ENCODE results near the gene FAM204A.
A peak's percentile ranks its signal among the peaks of the same experiment; 100 is the strongest.

The FAM204A gene

DNA sequence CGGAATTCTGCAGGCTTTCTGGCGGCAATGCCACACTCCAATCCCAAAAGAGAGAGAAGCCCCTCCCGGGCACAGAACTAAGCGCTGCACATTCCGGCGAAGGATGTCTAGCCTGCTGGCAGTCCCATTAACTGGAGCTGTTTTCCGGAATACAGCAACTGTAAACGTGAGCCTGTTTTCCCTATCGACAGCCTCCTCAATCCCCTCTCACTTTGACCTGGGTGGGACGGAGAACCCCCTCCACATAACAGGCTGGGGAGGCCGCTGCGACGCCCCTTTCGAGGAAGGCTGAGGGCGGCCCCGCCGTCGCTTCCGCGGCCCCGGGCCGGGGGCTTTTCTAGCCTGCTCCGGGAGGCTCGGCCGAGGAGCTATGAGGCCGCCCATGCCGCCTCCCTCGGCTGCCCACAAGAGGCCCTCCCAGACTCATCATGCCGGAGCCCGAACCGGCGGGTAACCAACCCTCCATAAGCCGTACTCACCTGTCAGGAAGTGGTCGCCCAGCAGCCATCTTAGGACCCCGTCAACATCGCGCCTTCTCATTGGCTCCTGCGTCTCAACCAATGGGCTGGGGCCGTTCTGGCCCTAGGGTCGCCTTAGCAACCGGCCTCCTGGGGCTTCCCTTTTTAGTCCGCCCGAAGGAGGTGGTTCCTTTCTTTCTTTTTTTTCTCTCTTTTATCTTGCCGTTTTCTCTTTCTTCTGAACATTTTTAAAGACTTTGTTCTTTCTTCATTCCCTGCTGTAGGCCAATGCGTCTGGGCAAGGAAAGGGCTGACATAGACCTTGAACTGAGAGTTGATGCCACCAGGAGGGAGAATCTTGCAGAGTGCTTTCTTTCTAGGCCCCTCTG is at the start of gene FAM204A:
Gene FAM204A (minus strand): TSS at position 534 of the 847 bp plus-strand sequence. CDS start 5,909 bp downstream, outside the sequence.
- peak; percentile 89 to 96 for DNase-seq (ENCODE audit: low read depth in 2 of 2)

DNA sequence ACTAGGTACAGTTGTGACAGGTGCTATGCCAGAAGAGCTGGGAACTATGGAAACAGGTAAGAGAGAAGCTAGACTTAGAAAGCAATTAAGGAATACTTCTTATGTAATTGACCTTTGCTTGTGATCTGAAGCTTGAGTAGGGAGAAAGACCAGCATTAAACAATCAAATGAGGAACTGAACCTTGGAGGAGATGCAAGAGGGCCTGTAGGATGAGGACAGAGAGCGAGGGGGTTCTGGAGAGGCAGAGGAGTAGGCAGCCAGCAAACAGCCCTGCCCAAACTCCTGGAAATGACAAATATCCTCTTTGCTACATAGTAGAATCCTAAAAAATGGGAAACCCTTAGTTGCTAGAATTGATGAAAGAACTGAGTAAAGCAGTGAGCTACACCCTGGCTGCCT is 41.6 kb upstream of the FAM204A start:
- no peak for DNase-seq (ENCODE audit: low read depth in 2 of 2)

DNA sequence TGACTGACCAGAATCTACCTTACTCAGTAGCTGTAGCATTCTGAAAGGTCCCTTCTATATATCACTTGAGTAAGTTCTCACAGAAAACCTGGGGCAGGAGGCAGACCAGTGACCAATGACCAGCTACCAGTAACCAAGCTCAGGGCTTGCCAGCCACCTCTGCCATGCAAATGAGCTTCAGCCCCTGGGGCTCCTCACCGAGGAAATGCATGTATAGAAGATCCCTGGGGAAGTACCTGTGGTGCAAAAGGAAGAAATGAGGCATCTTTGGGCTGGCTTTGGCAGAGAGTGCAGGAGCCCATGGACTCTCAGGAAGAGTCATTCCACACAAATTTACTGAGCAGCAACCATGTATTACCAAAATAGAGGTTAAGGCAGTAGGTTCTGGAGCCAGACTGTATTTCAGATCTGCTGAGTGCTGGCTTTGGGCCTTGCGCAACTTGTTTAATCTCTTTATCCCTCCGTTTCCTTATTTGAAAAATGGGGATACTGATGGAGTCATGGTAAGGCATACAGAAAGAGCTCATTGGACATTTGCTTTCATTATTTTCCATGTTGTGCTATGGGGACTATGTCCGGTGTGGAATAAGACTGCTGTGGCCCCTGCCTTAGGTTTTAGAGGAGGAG is 41.1 kb upstream of the FAM204A start:
- DNase-seq (ENCODE audit: low read depth in 2 of 2): no peak

DNA sequence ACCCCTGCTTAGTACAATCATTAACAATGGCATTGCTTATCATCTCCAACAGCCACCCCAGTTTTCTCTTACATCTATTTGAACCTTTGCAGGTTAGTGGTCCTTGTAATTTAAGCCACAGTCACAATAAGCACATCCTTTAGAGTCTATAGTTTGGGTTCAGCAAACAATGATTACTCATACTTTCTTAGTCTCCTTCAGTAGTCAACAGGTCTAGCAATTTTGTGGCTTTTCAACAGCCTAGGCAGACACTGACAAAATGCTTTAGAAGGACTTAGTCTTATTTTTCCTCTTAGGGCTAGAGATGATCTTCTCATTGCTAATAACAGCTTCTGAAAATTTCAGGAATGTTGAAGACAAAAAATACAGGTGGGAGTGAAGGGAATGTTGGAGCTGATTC is 32.3 kb upstream of the FAM204A start:
- DNase-seq (ENCODE audit: low read depth in 2 of 2): no peak

DNA sequence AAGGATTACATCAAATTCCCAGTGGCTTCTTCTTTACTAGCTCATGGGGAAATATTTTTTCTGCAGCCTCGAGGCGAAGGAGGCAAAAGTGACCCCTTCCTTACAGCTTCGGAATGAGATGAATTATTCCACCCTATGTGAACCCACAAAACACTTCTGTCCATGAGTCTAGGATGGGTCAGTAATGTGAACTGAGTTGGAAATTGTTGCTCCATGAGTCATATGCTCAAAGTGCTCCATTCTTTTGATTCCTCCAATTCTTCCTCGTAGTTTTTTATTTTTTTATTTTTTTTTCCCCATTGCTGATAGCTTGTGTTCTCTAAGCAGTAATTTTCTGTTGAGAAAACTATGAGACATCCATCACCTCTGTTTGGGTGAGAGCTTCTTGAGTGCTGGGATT is 31.7 kb upstream of the FAM204A start:
- no peak for DNase-seq (ENCODE audit: low read depth in 2 of 2)

DNA sequence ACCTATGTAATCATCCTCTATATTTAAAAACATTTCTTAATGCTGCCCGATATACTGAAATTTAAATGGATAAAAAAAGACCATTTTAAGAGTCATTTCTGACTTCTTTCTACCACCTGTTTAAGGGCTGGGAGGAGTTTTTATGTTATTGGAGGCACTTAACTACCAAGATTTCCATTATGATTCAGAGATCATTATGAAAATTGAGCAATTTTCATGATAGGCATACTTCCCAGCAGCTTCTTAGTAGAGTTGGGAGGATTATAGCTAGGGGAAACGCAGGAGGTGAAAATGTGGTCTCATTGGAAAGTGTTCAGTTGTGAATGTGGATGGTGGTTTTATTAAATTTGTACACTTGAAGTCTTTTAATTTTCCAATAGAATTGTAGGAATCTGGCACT is 28.4 kb upstream of the FAM204A start:
- DNase-seq (ENCODE audit: low read depth in 2 of 2): no peak

DNA sequence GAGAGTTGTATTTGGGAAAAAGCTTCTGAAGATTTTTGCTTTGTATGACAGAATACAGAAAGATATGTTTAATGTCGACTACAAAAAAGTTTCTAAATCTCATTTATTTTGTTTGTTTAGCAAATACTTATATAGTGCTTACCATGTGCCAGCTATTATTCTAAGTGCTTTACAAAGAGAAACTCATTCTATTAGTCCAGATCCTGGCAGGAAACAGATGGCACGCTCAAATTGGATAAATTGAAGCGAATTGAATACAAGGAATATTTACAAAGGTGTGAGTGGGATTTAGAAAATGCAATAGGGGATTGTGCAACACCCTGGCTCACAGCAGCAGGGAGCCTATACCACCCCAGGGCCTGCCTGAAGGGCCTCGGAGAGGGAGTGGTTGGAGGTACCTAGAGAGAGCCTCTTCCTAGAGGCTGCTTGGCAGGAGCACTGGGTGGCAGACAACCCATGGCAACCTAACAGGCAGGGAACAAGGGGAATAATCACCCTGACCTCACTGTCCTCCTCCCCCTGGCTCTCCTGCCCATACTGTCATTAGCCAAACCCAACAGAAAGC is 27.6 kb upstream of the FAM204A start:
- DNase-seq (ENCODE audit: low read depth in 2 of 2): no peak

DNA sequence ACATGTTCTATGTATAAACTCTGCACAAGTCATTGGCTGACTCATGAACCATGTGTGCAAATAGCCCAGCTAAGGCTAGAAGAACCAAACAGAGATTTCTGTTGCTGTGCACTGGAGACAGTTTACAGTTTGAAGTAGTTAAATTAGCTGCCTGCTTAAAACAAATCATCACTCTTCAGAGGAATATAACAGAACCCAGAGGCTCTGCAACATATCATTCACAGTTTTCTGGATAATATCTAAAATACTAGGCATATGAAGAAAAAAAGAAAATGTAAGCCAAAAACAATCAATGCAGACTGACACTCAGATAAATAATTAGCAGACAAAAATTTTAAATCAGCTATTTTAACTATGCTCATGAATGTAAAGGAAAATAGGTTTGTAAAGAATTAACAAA is 23.6 kb upstream of the FAM204A start:
- DNase-seq (ENCODE audit: low read depth in 2 of 2): no peak

DNA sequence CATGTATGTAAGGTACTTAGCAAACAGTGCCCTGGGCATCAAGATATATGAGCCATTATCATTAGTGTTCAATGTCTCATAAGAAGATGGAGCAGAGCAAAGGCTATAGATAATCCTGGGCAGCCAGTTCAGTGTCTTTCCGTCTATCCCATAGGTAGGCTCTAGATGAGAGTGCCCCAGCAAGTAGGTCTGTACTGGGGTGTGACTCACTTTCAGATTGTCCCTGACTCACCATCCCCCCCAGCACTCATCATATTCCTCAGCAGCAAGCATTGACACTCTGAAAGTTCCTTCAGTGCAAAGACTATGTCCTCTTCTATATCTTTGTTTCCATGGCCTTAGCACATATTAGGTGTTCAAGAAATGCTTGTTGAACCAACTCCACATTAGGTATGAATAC is 20.0 kb upstream of the FAM204A start:
- no peak for DNase-seq (ENCODE audit: low read depth in 2 of 2)

DNA sequence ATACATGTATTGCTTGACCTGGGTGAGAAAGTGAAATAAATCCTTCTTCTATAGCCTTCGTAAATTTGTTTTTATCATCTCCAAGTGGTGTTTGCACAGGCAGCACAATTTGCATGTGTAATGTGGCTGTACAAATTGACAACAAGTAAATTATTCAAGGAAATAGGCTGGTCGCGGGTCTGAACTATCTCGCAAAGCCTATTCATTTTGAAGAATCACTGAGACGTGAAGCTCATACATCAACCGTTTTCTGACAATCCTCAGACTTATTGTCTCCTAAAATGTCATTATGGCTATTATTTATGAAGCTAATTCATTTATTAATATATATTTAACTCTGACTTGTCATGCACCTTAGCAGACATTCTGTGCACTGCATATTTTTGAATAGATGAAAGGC is 16.2 kb upstream of the FAM204A start:
- DNase-seq (ENCODE audit: low read depth in 2 of 2): no peak

DNA sequence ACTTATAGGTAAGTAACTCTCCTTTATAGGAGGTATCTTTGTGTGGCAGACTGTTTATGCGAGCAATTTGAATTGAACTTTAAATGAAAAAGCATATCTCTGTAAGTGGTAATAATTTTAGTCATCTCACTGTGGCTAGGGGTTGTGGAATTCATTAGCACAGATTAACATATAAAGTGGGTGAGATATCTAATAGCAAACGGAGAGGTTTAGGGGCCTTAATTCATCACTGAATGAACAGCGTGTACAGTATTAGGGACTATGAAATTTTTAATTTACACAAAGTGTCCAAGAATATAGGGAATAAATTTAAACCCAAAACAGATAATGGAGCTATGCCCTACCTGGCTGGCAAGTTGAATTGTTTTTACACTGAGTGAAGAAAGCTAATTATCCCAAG is 15.7 kb upstream of the FAM204A start:
- no peak for DNase-seq (ENCODE audit: low read depth in 2 of 2)

DNA sequence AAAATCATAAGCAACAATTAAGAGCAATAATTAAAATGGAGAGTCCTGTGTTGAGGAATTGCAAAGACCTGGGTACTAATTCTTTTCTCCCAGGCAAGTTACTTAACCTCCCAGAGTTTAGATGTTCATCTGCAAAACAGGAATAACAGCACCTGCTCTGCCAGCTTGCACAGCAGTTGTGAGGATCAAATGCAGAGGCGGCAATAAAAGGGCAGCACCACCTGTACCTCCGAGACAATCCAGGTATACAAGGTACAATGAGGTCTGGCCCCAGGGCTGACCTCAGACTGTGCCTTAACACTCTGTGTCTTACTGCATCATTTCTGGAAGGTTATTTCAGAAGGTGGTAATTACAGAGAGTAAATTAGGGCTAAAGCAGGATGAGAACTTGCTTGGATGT is 14.5 kb upstream of the FAM204A start:
- no peak for DNase-seq (ENCODE audit: low read depth in 2 of 2)

DNA sequence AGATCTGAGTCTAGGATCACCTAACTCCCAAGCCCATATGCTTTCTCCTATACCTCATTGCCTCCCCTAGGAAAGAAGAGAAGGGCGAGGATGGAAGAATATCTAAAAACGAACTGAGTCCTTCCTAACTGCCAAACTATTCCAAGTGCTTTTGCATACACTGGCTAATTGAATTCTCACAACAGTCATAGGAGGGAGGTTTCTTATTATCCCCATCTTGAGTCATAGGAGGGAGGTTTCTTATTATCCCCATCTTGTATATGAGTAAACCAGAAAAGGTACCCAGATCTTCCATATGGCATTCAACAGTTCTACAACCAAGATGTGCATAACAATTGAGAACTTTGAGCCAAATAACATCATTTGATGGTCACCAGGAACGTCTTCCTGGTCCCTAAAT is 13.1 kb upstream of the FAM204A start:
- no peak for DNase-seq (ENCODE audit: low read depth in 2 of 2)

DNA sequence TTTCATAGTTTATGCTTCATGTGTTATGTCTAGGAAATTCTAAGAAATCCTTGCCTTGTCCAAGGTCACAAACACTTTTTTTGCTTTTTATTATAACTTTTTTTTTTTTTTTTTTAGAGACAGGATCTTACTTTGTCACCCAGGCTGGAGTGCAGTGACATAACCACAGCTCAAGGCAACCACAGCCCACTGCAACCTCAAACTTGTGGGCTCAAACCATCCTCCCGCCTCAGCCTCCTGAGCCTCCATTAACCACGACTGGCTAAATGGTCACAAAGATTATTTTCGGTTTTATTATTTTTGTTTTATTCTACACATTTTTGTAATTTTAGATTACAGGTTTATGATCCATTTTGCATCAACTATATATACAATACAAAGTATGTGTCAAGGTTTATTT is 7.1 kb upstream of the FAM204A start:
- DNase-seq (ENCODE audit: low read depth in 2 of 2): no peak

DNA sequence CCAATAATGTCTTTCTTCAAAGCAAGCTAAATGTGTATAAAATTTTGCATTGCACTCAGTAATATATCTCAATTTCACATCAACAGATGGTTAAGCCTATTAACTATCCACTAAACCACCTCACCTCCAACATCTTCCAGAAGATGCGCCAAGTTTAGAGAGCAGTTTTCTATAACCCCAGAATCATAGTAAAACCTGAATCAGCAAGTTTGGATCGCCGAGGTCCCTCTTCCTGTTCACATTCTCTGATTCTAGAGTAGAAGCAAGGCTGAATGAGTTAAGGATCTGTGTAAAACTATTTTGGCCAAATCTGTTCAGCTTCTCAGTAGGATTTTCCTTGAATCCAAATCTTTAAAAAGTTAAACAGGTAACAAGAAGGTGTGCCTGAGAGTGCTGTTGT is 1.4 kb upstream of the FAM204A start:
- DNase-seq (ENCODE audit: low read depth in 2 of 2): no peak

DNA sequence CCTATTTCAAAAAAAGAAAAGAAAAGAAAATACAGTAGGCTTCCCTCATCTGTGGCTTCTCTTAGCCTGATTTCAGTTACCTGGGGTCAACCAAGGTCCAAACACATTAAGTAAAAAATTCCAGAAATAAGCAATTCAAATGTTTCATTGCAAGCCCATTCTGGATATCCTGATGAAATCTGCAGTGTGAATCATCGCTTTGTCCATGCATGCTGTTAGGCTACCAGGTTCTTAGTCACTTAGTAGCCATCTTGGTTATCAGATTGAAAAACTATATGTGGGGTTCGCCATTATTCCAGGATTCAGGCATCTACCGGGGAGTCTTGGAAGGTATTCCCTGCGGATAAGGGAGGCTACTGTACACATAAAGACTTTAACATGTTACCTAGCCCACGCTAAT is 991 bp upstream of the FAM204A start:
- DNase-seq (ENCODE audit: low read depth in 2 of 2): no peak

DNA sequence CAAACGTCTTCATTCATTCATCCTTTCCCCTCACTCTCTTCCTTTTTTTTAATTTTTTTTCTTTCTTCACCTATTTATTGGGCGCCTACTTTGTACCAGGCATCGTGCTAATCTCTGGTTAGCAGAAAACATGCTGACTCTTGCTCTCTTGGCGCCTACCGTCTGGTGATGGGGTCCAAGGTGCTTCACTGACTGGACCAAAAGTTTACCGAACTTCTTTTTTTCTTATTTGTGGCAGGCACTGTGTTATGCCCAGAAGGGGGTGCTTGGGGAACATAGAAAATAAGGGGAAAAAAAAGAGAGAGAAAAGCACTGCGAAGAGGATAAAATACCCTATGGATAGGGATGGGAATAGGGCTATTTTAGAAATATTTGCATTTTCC is 505 bp upstream of the FAM204A start:
- no peak for DNase-seq (ENCODE audit: low read depth in 2 of 2)

DNA sequence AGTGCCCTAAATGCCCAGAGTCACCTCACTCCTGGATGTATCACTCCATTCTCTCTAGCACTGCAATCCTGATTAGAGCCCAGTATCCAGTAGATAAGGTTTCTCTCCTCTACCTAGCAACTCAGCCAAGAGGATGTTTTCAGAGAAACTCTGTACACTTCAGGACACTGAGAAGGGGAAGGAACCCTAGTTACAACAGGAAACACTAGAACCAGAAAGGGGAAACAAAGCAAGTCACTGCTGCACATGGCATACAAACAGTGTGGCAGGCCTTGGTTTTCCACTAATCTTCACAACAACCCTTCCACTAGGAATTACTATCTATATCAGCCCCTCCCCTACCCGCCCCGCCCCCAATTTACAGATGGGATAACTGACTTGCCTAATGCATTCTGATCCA is 1.6 kb downstream of the FAM204A start:
- DNase-seq (ENCODE audit: low read depth in 2 of 2): no peak

DNA sequence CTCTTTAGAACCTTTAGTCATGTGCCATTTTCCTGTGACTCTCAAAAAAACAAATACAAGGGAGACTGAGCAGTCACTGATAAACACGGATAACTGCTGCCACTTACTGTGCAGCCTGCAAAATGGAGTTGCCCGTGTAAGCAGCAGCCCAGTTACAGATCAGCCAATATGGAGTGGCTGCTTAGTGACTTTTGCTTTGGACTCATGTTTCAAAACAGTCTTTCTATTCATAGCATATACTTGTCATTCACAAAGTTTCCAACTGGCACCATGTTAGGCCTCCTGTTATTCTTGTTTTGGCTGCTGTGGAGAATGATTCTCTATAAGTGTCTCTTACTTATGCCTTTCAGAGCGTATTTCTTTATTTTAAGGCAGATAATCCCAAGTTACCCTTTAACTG is 3.0 kb downstream of the FAM204A start:
- no peak for DNase-seq (ENCODE audit: low read depth in 2 of 2)

DNA sequence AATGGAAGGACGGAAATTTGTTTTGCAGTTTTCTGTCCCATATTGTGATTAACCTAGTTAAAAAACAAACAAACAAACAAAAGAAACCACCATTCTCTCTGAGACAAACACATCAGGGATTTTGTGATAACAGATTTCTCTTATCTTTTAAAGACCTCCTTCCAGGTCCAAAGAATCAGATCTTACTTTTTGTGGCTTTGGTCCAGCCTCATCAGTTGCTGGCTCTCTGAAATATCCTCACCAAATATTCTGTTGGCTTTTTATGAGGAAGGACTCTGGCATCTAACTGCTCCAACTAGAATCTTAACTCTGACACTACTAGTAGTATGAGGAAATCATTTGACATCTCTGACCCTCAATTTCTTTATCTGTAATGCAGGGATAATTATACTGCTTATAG is 4.8 kb downstream of the FAM204A start:
- no peak for DNase-seq (ENCODE audit: low read depth in 2 of 2)

DNA sequence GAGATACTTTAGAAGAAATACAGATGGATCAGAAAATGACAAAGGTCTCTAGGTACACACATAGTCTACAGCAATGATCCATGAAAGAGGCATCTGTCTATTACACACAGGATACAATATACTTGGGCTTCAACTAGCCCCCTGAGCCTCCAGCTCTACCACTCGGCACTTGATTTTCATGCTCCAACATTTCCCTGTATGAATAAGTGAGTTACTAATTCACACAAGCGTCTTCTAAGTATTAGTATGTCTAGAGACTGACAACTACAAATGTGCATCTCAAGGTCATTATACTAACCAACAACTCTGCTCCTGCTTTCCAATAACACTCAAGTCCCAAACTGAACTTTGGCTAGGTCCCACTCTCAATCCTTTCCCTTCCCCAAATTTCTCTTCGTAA is 8.3 kb downstream of the FAM204A start:
- no peak for DNase-seq (ENCODE audit: low read depth in 2 of 2)

DNA sequence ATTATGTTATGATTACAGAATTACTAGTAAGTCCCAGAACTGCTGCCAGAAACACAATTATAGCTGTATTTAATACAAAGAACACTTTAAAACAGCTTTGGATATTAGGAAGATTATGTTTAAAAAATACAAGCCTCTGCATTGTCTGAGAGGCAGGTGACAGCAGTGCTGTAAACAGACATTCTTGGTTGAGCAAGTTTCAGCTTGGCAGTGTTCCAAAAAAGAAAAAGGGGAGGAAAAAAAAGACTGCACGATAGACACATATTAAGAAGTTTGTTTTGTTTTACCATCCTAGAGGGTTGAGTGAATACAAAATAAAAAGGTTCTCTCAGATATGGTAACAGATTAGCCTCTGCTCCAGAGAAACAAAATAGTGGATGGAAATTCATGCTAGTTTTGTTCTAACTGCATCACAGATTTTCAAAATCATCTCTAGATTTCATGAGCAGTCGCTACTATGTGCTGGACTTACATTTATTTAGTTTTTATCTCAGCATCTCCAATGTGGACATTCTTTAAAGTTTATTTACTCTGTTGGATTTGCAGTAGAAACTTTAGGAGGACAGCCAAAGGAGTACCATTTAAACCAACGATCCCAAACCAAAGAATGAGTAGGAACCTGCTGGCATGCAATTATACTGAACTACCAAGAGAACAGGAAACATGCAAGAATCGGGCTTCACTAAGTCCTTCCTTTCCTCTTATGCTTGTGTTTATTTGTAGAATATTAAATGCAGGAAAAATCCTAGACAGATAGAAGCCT is 9.0 kb downstream of the FAM204A start:
- DNase-seq (ENCODE audit: low read depth in 2 of 2): no peak

DNA sequence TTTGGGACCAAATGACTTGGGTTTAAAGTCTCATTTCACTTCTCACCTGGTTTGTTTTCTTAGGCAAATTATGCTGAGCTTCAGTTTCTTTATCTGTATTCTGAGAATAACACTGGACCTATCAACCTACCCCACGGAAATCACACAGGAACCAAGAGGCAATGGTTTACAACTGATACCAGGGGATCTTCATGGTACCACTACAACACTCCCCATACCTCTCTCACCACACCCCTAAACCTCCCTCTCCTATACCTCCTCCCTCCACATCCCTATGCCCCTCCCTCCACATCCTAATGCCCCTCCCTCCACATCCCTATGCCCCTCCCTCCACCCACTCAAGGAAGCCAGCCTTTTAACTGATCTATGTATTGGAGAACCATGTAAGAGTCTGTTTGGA is 9.9 kb downstream of the FAM204A start:
- no peak for DNase-seq (ENCODE audit: low read depth in 2 of 2)

Data from stimulated activated CD4-positive, alpha-beta T cell treated with anti-CD3 and anti-CD28 coated beads, Interleukin-1b, Interleukin-23, amount 100 ng/mL, for 1 hour (primary cell).